Dedifferentiated amniotic fluid mesenchymal stem cell (primary cell): ENCODE results near the gene ARHGAP44.

Experiments
- DNase-seq: peaks from one replicate; pipeline ENCODE4 v3.0.0-alpha.2; 2016; ENCODE audit errors: extremely low spot score

ARHGAP44 gene, protein sequence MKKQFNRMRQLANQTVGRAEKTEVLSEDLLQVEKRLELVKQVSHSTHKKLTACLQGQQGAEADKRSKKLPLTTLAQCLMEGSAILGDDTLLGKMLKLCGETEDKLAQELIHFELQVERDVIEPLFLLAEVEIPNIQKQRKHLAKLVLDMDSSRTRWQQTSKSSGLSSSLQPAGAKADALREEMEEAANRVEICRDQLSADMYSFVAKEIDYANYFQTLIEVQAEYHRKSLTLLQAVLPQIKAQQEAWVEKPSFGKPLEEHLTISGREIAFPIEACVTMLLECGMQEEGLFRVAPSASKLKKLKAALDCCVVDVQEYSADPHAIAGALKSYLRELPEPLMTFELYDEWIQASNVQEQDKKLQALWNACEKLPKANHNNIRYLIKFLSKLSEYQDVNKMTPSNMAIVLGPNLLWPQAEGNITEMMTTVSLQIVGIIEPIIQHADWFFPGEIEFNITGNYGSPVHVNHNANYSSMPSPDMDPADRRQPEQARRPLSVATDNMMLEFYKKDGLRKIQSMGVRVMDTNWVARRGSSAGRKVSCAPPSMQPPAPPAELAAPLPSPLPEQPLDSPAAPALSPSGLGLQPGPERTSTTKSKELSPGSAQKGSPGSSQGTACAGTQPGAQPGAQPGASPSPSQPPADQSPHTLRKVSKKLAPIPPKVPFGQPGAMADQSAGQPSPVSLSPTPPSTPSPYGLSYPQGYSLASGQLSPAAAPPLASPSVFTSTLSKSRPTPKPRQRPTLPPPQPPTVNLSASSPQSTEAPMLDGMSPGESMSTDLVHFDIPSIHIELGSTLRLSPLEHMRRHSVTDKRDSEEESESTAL

DNA sequence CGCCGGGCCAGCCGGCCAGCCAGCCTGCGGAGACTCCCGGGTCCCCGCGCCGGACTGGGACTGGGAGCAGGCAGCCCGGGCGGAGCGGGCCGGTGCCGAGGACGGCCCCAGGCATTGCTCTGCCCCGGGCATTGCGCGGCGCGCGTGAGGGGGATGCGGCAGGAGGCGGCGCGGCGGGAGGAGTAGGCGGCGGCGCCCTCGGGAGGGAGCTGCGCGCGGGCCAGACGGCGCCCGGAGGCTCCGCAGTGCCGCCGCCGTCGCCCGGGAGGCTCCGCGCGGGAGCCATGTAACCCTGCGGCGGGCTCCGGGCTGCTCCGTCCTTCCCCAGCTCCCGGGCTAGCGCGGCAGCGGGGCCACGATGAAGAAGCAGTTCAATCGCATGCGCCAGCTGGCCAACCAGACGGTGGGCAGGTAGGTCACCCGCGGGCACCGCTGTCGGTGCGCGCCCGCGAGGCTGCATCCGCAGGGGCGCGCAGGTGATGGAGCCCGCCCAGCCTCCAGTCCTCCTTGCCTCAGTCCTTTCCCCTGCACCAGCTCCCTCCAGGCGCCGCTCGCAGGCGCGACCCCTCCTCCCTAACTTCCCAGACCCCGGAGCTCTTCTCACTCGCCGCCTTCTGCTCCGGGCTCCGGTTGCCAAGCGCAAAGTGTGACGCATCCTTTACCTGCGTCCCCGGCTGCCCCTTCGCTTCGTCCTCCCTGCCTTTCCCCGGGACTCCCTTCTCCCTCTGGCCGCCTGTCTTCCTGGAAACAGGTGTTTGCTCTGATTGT is at the start of gene ARHGAP44:
ARHGAP44 (plus strand) TSS at position 18 of the 768 bp plus-strand sequence; CDS start at position 359, 341 bp downstream.
- peak; percentile 24 for DNase-seq

DNA sequence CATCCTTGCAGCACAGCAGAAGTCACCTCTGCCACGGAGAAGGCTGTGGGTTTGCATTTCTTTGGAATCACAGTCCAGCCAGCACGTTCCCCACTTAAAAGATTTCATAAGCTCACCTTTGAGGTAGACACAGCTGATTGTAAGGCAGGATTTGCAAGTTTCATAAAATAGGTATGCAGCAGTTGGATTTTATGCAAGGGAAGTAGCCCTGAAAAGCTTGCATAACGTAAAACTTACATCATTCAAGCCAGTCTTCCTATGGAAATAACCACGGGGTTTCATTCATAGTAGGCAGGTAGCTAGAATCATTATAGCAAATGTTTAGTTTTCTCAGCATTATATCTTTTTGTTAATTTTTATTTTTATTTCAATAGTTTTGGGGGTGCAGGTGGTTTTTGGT is 49.8 kb upstream of the ARHGAP44 start:
- DNase-seq: no peak

DNA sequence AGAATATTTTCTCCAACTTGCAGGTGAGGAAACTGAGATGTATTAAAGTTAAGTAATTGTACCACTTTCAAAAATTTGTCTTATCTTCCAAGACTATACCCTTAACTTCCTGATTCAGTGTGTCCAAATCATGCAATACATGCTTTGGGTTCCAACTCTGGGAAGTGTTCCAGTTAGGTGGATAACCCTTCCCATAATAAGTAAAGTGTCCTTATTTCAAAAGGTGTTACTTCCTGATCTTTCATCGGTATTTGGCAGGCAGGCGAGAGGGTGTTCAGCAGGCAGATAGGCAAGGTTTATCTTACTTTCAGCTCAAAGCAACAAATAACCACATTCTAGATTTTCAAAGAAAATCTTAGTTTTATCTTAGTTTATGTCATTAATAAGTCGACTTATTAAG is 46.3 kb upstream of the ARHGAP44 start:
- DNase-seq: no peak

DNA sequence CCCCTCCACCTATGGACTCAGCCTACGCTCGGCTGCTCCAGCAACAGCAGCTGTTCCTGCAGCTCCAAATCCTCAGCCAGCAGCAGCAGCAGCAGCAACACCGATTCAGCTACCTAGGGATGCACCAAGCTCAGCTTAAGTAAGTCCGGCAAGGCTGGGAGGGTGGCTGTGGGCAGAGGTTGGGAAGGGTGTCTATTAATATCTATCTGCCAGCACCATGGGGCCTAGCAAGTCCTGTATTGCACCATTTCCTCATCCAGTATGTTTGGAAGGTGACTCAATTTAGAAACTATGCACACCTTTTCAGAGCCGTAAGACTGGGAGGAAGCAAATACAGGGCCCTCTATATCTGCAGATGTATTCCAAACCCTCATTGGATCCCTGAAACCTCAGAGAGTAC is 45.0 kb upstream of the ARHGAP44 start:
- no peak for DNase-seq

DNA sequence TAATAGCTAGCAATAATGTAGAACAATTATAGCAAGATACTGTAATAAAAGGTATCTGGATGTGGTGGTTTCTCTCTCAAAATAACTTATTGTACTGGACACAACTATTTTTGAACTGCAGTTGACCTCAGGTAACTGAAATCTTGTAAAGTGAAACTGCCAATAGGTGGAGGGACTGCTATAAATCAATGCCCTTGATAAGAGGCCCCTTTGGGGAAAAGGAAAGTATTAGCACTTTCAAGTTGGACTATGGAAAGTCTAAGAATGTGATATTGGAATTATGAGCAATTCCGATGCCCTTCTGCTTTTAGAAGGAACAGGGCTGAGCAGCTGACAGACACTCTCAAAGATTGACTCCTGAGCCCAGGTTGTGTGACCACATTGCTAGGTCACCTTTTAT is 44.5 kb upstream of the ARHGAP44 start:
- DNase-seq: no peak

DNA sequence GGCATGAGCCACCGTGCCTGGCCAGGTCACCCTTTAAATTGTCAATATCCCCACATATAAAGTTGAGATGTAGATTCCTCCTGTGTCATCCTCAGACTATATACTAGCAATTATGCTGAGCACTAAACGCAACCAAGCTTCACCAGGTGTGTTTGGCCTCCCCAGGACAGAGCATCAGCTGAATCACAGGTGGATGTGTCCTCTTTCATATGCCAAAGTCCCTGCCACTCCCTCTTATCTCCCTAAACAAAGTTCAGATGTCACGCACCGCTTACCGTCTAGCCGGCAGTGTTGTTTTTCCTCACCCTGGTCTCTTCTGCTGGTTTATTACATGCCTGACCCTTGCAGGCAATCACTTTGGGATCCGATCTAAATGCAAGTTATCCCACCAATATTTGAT is 43.8 kb upstream of the ARHGAP44 start:
- DNase-seq: no peak

DNA sequence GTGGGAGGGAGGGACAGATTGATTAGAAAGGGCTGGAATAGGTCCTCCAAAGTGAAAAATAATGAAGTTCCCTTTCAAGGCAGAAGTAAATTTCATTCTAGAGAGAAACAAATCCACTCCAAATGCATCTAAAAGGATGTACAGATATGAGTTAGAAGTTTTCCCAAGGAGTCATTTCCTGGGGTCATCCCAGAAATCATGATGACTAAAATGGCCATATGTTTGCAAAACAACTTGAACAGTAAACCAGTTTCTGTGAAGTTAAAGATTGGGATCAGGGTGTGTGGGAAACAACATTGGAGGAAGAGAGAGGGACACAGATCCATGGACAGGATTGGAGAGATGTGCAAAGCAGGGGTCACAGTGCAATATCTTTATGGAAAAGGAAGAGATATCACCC is 32.5 kb upstream of the ARHGAP44 start:
- DNase-seq: no peak

DNA sequence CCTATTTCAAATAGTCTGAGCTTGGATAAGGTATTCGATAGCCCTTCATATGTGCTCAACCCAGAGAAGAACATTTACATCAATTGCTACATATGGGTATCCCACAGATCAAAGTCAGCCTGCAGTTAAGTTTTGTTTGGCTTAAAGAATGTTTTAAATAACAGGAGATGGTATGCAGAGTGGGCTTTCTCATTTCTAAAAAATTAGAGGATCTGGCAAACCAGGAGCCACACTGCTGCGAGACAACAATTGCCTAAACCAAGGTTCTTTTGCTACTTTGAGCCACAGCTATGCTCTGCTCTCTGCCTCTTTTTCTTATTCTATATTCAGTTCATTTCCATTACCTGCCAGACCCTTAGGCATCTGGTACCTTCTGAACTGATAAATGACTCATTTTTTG is 30.2 kb upstream of the ARHGAP44 start:
- no peak for DNase-seq

DNA sequence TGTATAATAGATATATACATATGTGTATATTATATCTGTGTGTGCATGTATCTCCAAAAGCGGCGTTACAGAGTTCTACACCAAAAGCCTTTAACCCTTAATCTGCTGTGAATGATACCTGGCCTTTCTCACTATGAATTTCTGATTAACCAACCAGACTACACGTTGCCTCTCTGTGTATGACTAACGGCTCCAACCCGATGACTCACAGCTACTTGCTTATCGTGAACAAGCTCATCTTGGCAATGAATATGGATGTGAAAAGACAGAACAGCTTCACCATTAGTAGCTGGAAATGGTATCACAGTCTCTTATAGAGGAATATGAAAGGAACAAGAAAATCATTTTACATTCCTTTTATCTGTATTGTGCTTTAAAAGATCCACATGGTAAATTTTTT is 23.8 kb upstream of the ARHGAP44 start:
- DNase-seq: peak; percentile 66

DNA sequence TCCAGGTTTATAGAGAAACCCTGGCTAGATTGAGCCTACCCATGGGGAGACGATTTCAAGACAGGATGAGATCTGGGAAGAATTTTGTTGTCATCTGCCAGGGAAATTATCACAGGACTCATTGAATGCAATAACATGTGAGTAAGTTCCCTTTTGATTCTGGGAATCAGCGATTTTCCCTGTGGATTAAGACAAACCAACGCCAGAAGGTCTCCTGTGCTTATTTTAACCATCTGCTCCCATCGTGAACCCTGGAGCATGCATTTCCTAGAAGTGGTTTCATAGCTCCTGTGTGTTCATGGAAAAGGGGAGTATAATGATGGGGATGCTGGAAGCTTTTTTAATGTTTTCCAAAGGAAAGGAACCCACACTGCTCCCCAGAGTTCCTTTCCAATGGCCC is 21.0 kb upstream of the ARHGAP44 start:
- no peak for DNase-seq

DNA sequence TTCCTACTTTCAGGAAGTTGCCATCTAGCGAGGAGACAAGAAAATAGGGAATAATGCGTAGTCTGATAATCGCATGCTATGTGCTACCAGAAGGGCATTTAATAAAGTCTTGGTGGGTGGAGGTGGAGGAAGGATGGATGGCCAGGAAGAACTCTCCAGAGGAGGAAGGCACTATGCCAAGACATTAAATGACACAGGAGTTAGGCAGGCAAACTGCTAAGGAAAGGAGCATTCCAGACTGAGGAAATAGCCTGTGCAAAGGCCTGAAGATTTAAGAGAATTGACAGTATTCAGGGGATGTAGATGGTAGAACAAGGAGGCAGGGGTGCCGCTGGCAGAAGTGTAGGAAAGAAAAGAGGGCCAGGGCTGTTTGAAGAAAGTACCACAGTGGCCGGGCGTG is 19.3 kb upstream of the ARHGAP44 start:
- no peak for DNase-seq

DNA sequence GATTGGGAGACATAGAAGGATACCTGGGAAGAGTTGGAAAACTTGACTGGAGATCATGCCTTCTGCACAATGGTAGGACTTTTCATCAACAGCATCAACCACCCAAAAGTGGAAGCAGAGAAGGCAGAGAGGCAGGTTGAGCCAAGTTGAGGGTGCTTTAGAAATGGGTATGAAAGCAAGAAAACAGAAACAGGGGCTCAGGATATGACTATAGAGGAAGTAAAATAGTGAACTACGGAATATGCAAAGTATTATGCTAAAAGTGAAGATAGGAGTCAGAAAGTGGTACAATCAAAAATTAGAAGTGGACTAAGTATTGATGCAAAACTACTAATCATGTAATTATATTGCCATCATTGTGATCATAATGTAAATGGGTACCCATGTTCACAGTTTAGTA is 16.1 kb upstream of the ARHGAP44 start:
- no peak for DNase-seq

DNA sequence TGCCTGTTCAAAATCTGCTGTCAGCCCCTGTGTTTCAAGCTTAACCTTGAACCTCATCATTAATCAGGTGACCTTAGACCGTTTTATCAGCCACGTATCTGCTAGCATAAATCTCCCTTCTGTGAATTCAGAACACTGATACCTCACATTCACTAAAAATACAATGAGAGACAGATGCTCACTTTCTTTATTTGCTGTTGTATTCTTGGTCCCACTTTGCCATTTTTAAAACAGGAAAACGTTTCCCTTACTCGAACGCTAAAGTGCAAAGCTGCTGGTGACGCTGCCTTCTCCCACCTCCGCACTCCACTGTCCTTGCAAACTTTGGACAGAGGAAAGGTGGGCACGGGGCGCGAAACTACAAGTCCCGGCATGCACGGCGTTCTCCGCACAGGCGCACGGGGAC is 220 bp upstream of the ARHGAP44 start:
- DNase-seq: no peak

DNA sequence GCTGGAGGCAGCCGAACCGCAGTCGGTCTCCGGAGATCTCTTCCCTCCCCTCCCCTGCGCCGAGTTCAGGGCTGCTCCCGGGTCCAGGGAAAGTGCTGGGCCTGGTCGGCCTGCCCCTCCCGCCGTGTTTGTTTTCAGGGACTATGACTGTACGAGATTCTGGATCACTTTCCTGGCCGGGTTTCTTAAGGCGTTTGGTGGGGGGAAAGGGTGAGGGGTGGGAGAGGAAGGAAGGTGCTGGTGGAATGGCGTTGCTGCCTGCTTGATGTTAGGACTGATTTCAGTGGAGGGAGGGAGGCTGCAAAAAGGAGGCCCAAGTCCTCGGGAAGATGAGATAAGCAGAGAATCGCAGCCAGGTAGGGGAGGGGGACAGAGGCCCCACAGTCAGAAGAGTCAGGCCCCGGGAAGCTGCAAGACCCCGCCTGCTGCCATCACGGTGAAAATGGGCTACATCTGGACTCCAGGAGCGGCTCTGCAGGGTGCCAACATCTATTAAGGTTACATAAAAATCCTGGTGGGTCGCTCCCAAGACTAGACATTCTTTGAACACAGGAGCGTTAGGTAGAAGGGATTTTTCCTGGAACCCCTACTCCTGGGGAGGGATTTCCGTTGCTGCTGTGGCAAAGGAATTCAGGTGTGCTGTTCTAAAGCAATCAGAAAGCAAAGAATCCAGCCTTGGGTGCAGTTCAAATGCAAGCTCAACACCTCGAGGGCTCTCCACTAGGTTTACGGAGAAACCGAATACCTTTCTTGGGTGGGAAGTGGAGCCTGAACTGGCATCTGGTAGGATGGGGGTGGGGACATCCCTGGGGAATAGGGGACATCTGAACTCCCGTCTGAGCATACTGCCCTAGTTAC is 1.2 kb downstream of the ARHGAP44 start:
- no peak for DNase-seq

DNA sequence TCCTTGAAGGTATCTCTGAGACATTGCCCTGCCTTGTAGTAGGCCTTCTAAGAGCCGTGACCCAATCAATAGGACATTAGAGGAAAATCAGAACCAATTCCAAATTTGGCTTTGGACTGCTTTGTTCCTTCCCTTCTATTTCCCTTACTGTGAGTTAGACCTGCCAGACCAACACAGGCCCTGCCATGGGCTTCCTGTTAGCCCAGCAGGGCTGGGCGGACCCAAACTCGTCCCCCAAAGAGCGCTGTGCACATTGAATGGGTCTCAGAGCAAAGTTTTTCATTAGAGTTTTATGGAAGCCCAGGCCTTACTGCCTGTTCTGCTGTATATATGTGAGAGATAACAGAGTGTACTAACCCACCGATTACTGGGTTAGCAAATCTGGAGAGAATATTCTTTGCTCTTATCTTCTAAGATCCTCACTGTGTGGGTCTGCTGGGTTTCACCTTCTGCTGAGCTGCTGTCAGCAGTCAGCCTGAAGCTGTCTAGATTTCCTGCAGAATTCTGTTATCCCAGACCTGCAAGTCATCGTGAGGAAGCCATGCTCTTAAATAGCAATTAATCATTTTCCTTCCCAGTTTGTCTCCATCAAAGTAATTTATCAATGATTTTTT is 5.7 kb downstream of the ARHGAP44 start:
- no peak for DNase-seq

DNA sequence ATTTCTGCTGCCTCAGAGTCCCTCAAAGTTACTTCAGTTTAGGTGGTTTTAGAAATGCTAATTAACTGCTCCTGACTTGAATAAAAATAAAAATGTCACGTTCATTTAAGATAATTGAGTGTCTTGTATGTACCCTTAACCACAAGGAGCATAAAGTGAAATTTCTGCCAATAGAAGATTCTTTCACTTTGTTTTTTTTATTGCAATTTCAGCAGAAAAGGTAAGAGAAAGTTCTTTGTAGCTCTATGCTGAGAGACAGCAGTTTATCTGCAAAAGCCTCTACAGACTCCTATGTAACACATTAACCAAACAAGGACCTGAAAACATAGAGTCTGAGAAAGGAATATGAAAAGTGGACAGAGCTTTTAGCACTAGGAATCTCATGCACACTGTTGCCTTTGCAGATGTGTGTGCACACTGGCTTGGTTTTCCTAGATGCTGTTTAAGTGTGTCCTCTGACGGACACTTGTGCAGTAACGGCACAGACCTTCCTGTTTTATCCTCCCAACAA is 11.6 kb downstream of the ARHGAP44 start:
- no peak for DNase-seq

DNA sequence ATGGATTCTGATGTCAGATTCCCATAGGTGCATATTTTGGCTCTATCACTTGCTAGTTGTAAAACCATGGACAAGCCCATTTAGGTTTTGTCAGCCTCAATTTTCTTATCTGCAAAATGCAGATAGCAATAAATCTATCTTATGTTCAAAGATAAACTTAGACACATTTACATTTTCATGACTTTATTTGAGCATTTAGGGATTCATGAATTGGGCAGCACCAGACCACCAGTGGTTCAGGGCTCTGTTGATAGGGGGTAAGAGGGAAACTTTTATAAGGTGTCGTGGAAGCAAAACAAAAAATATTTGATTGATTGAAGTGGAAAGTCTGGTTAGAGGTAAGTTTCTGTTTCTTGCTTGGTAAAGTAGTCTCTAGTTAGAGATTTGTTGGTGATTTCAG is 17.3 kb downstream of the ARHGAP44 start:
- DNase-seq: no peak

DNA sequence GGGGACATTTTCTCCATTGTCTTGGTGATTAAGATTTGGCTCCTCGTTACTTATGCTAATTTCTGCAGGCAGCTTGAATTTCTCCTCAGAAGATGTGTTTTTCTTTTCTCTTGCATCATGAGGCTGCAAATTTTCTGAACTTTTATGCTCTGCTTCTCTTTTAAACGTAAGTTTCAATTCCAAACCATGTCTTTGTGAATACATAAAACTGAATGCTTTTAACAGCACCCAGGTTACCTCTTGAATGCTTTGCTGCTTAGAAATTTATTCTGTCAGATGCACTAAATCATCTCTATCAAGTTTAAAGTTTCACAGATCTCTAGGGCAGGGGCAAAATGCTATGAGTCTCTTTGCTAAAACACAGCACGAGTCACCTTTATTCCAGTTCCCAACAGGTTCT is 19.4 kb downstream of the ARHGAP44 start:
- no peak for DNase-seq

DNA sequence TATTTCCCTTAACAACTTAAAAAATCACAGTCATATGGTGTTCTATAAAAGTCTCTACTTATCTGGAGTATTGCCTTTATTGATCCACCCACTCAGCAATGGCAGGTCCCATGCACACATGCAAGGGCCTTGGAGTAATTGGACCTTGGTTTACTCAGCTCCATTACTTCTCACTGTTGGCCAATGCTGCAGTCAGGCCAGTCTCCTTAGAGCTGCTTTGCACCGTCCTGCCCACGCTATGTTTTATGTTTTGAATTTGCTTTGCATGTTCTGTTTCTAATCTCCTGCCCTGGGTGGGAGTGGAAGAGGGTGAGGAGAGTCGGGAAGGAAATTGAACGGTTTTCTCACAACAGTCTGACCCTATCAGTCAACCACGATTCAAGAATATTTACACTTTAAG is 23.6 kb downstream of the ARHGAP44 start:
- no peak for DNase-seq

DNA sequence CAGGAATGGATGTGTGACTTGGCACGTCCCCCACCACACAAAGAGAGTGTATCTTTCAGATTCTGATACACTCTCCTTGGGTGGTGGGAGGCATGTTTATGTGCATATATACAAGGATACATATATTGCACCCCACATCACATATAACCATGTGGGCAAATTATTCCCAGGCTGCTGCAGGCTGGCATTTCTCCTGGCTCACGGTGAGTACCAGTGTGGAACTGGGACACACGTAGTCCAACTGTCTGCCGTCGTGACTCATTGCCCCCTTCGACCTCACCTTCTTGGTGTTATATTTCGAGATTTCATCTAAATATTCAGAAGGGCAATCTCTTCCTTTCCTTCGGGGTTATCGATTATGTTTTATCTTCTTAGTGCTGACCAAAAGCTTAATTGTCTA is 24.4 kb downstream of the ARHGAP44 start:
- no peak for DNase-seq

DNA sequence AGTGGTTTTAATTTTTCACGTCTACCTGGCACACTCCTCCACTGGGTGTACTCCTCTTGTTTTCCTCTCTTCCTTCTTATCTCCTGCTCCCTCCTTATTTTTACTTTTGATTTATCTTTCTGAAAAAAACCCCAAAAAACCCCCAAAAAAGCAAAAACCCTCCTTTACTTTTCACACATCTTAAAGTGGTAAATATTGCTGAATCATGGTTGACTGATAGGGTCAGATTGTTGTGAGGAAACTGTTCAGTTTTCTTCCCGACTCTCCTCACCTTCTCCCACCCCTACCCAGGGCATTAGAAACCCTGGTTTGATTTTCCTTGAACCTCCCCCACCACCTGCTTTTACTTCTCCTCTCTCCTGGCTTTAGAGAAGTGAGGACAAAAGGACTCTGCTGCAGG is 25.4 kb downstream of the ARHGAP44 start:
- no peak for DNase-seq
